A549 (cell line): ENCODE results near the gene DNAAF5. TPM values are rescaled to one million over a fixed set of nuclear protein-coding genes. Genes with fewer than 3 reads are reported as not detected.

ENCODE experiments used
- ATAC-seq, 2 experiments: fragments of 200-7000 bp in 1 of 2; fragments of >200 bp in 1 of 2; cut with Nextera tagmentation in 1 of 2; cut with Tn5 transposase in 1 of 2; 3 replicates each; pipeline versions ENCODE4 v1.8.0 to v1.9.1; 2018 to 2020; ENCODE audit warnings: mild to moderate bottlenecking in 1 of 2, moderate library complexity in 1 of 2
- CTCF ChIA-PET: fragments of 300-600 bp; sonication (Branson Sonifier 250); formaldehyde crosslinking; extraction: SDS; loops from one replicate; lab custom pipeline; 2021; ENCODE audit warnings: antibody characterized with exemption, inconsistent platforms; lab: Yijun Ruan, JAX
- POLR2A ChIA-PET: fragments of 350-600 bp; formaldehyde crosslinking; extraction: SDS; loops from one replicate; lab custom pipeline; 2021; ENCODE audit warnings: antibody characterized with exemption, inconsistent platforms; lab: Yijun Ruan, JAX
- DNase-seq, 2 experiments: peaks; one replicate each; pipeline versions ENCODE4 v3.0.0 to v3.0.0-alpha.2; 2011 to 2016; ENCODE audit warnings: low read depth in 1 of 2, low spot score in 1 of 2
- FAIRE-seq: peaks from 2 replicates; lab custom pipeline; 2011; peaks lifted over from hg19 to GRCh38; lab: Jason Lieb, UNC
- H3K27ac ChIP-seq, 2 experiments: fragments of >200 bp; sonication (Bioruptor Twin); formaldehyde crosslinking; 3 replicates each; pipeline ENCODE4 v1.5.1; 2016 to 2017
- H3K4me1 ChIP-seq: fragments of >200 bp; sonication (Bioruptor Twin); formaldehyde crosslinking; 3 replicates; pipeline ENCODE4 v1.6.1; 2016
- H3K4me2 ChIP-seq: fragments of >200 bp; sonication (Bioruptor Twin); formaldehyde crosslinking; 3 replicates; pipeline ENCODE4 v1.6.1; 2016
- H3K4me3 ChIP-seq: fragments of >200 bp; sonication (Bioruptor Twin); formaldehyde crosslinking; 3 replicates; pipeline ENCODE4 v1.5.1; 2016
- H3K9me3 ChIP-seq: fragments of >200 bp; sonication (Bioruptor Twin); formaldehyde crosslinking; 3 replicates; pipeline ENCODE4 v1.6.1; 2016
- CBX2 ChIP-seq: fragments of 200-600 bp; sonication (generic); IDR thresholded peaks from 2 replicates; pipeline ENCODE4 v1.6.1; 2016; ENCODE audit warnings: low read depth, mild to moderate bottlenecking, borderline replicate concordance
- CBX8 ChIP-seq: fragments of 200-600 bp; sonication (generic); IDR thresholded peaks from 2 replicates; pipeline ENCODE4 v1.6.1; 2016
- EP300 ChIP-seq, 2 experiments: fragments of >200 bp; sonication (Bioruptor Twin); formaldehyde crosslinking; IDR thresholded peaks; 2 replicates in 1 of 2; 3 replicates in 1 of 2; pipeline ENCODE4 v1.6.1; 2016 to 2017
- FOSL2 ChIP-seq, 2 experiments: fragments of 450-650 bp in 1 of 2; fragments of >200 bp in 1 of 2; sonication (Bioruptor Twin) in 1 of 2; formaldehyde crosslinking; IDR thresholded peaks; 2 replicates each; pipeline versions ENCODE4 v1.5.0 to v1.6.1; 2016 to 2020; ENCODE audit warnings: mild to moderate bottlenecking in 1 of 2, moderate library complexity in 1 of 2
- MAFK ChIP-seq: fragments of 450-650 bp; IDR thresholded peaks from 2 replicates; pipeline ENCODE4 v1.6.1; 2014; ENCODE audit not compliant: partially characterized antibody
- RARB ChIP-seq: fragments of 250-450 bp; sonication (Bioruptor Pico); IDR thresholded peaks from 2 replicates; pipeline ENCODE4 v1.8.0; 2021; ENCODE audit warnings: mild to moderate bottlenecking, moderate library complexity
- RFX5 ChIP-seq: fragments of 450-650 bp; IDR thresholded peaks from 2 replicates; pipeline ENCODE4 v1.7.1; 2014; ENCODE audit warnings: antibody characterized with exemption, mild to moderate bottlenecking, moderate library complexity
- RNF2 ChIP-seq: fragments of 200-600 bp; sonication (generic); IDR thresholded peaks from 2 replicates; pipeline ENCODE4 v1.6.1; 2016; ENCODE audit warnings: low read depth, mild to moderate bottlenecking, antibody characterized with exemption, moderate library complexity, borderline replicate concordance
- WGBS: methylation state at CpG from one replicate; pipeline ENCODE4 v1.1.6; 2017; ENCODE audit errors: missing lambda C conversion rate; 5-methylcytosine and 5-hydroxymethylcytosine counted together
- polyA plus RNA-seq, 4 experiments: library from polyadenylated mRNA; depleted of rRNA in 3 of 4; stranded (reverse); fragments of >200 nt; fragmentation: RNase III in 1 of 4; extraction: RNeasy Plus Mini Kit Qiagen cat#74134 plus additional on column Dnase treatment in 1 of 4; gene quantifications; 2 replicates in 3 of 4; 3 replicates in 1 of 4; pipeline ENCODE4 v1.2.3, GENCODE V29; 2011 to 2017
- TF ChIP-seq, protein P1 (sequence below): fragments of 450-650 bp; IDR thresholded peaks from 2 replicates; pipeline ENCODE4 v1.6.1; 2014; ENCODE audit warnings: antibody characterized with exemption
- TF ChIP-seq, protein P2 (sequence below): fragments of >200 bp; sonication (Bioruptor Twin); formaldehyde crosslinking; IDR thresholded peaks from 2 replicates; pipeline ENCODE4 v1.6.1; 2016
- TF ChIP-seq, protein P3 (sequence below): fragments of 200-600 bp; sonication (generic); IDR thresholded peaks from 2 replicates; pipeline ENCODE4 v1.6.1; 2016; ENCODE audit warnings: antibody characterized with exemption, mild to moderate bottlenecking, moderate library complexity
- TF ChIP-seq, protein P4 (sequence below): fragments of 250-450 bp; sonication (Bioruptor Pico); IDR thresholded peaks from 2 replicates; pipeline ENCODE4 v1.5.0; 2021; ENCODE audit warnings: mild to moderate bottlenecking, moderate library complexity, borderline replicate concordance
- TF ChIP-seq, protein P5 (sequence below): IDR thresholded peaks from 2 replicates; pipeline ENCODE4 v1.6.1; 2012
- TF ChIP-seq, protein P6 (sequence below): fragments of 250-450 bp; sonication (Bioruptor Pico); IDR thresholded peaks from 2 replicates; pipeline ENCODE4 v1.5.0; 2020; ENCODE audit warnings: low read depth, mild to moderate bottlenecking, moderate library complexity

Gene DNAAF5
- polyA plus RNA-seq, 2 of the 4 experiments (the other 2 are of a cell fraction) = 27.8 to 34.7 TPM

DNA sequence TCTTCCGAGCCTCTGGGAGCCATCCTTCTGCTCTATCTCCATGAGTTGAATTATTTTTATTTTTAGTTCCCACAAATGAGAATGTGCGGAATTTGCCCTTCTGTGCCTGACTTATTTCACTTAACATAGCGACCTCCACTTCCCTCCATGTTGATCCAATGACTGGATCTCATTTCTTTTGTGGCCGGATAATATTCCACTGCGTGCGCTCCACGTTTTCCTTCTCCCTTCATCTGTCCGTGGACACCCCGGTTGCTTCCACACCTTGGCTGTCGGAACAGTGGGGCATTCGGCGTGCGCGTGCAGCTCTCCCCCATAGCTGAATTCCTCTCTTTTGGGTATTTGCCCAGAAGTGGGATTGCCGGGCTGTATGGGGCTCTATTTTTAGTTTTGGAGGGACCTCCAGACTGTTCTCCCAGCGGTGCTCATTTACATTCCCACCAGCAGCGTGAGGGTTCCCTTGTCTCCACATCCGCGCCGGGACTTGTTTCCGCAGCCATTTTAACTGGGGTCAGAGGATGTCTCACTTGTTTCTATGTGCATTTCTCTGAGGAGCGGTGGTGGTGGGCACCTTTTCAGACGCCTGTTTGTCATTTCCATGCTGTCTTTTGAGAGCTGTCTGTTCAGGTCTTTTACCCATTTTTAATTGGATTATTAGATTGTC is 54.8 kb downstream of the DNAAF5 start:
- Histone ChIP-seq H3K4me2 (no peak overlapping the region), H3K4me1 (no peaks in the 10 kb centered on the region), H3K9me3 (no peaks in the 10 kb centered on the region), H3K4me3 (no peak overlapping the region), H3K27ac (no peak overlapping the region)
- CTCF ChIA-PET = interaction anchor here (0.6 kb wide), 1 partner anchor 14 kb away, joined by 3 read pairs; no protein-coding TSS in a partner anchor
- no peak for ATAC-seq
- 94% methylated on average over 23 of the region's 23 CpGs for WGBS
- no peak for DNase-seq
- no peak for FAIRE-seq
- POLR2A ChIA-PET = no interaction called here
- TF ChIP-seq RNF2 = no peak
- TF ChIP-seq, protein P1, sequence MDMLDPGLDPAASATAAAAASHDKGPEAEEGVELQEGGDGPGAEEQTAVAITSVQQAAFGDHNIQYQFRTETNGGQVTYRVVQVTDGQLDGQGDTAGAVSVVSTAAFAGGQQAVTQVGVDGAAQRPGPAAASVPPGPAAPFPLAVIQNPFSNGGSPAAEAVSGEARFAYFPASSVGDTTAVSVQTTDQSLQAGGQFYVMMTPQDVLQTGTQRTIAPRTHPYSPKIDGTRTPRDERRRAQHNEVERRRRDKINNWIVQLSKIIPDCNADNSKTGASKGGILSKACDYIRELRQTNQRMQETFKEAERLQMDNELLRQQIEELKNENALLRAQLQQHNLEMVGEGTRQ = no peak
- TF ChIP-seq, protein P2, sequence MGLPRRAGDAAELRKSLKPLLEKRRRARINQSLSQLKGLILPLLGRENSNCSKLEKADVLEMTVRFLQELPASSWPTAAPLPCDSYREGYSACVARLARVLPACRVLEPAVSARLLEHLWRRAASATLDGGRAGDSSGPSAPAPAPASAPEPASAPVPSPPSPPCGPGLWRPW = no peak
- TF ChIP-seq CBX2 = no peak
- TF ChIP-seq, protein P3, sequence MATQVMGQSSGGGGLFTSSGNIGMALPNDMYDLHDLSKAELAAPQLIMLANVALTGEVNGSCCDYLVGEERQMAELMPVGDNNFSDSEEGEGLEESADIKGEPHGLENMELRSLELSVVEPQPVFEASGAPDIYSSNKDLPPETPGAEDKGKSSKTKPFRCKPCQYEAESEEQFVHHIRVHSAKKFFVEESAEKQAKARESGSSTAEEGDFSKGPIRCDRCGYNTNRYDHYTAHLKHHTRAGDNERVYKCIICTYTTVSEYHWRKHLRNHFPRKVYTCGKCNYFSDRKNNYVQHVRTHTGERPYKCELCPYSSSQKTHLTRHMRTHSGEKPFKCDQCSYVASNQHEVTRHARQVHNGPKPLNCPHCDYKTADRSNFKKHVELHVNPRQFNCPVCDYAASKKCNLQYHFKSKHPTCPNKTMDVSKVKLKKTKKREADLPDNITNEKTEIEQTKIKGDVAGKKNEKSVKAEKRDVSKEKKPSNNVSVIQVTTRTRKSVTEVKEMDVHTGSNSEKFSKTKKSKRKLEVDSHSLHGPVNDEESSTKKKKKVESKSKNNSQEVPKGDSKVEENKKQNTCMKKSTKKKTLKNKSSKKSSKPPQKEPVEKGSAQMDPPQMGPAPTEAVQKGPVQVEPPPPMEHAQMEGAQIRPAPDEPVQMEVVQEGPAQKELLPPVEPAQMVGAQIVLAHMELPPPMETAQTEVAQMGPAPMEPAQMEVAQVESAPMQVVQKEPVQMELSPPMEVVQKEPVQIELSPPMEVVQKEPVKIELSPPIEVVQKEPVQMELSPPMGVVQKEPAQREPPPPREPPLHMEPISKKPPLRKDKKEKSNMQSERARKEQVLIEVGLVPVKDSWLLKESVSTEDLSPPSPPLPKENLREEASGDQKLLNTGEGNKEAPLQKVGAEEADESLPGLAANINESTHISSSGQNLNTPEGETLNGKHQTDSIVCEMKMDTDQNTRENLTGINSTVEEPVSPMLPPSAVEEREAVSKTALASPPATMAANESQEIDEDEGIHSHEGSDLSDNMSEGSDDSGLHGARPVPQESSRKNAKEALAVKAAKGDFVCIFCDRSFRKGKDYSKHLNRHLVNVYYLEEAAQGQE = no peak
- TF ChIP-seq MAFK = no peak
- TF ChIP-seq CBX8 = no peak
- TF ChIP-seq RFX5 = no peak

DNA sequence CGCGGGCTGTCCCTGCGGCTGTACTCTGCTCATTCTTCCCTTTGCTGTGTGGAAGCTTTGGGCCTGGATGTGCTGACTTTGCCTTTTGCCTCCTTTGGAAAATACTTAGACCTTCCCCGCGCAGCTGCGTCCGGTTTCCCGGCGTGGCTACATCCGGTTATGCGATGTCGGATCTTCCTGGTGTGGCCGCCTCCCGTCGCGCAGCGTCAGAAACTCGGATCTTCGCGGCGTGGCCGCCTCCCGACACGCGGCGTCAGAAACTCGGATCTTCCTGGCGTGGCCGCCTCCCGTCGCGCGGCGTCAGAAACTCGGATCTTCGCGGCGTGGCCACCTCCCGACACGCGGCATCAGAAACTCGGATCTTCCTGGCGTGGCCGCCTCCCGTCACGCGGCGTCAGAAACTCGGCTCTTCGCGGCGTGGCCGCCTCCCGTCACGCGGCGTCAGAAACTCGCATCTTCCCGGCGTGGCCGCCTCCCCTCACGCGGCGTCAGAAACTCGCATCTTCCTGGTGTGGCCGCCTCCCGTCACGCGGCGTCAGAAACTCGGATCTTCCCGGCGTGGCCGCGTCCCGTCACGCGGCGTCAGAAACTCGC is 55.5 kb downstream of the DNAAF5 start:
- Histone ChIP-seq H3K4me1 (no peaks in the 10 kb centered on the region), H3K27ac (no peak overlapping the region), H3K9me3 (no peaks in the 10 kb centered on the region), H3K4me2 (no peak overlapping the region), H3K4me3 (no peak overlapping the region)
- DNase-seq (no peak), ATAC-seq (no peak), FAIRE-seq (no peak)
- CTCF ChIA-PET = interaction anchor here (0.6 kb wide), 1 partner anchor 15 kb away, joined by 3 read pairs; no protein-coding TSS in a partner anchor
- TF ChIP-seq, protein P4, sequence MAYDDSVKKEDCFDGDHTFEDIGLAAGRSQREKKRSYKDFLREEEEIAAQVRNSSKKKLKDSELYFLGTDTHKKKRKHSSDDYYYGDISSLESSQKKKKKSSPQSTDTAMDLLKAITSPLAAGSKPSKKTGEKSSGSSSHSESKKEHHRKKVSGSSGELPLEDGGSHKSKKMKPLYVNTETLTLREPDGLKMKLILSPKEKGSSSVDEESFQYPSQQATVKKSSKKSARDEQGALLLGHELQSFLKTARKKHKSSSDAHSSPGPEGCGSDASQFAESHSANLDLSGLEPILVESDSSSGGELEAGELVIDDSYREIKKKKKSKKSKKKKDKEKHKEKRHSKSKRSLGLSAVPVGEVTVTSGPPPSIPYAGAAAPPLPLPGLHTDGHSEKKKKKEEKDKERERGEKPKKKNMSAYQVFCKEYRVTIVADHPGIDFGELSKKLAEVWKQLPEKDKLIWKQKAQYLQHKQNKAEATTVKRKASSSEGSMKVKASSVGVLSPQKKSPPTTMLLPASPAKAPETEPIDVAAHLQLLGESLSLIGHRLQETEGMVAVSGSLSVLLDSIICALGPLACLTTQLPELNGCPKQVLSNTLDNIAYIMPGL = no peak
- TF ChIP-seq, protein P5, sequence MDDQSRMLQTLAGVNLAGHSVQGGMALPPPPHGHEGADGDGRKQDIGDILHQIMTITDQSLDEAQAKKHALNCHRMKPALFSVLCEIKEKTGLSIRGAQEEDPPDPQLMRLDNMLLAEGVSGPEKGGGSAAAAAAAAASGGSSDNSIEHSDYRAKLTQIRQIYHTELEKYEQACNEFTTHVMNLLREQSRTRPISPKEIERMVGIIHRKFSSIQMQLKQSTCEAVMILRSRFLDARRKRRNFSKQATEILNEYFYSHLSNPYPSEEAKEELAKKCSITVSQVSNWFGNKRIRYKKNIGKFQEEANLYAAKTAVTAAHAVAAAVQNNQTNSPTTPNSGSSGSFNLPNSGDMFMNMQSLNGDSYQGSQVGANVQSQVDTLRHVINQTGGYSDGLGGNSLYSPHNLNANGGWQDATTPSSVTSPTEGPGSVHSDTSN = no peak
- peak; percentile 10 for TF ChIP-seq MAFK
- POLR2A ChIA-PET = no interaction called here
- WGBS = 95% methylated on average over 80 of the region's 80 CpGs

DNA sequence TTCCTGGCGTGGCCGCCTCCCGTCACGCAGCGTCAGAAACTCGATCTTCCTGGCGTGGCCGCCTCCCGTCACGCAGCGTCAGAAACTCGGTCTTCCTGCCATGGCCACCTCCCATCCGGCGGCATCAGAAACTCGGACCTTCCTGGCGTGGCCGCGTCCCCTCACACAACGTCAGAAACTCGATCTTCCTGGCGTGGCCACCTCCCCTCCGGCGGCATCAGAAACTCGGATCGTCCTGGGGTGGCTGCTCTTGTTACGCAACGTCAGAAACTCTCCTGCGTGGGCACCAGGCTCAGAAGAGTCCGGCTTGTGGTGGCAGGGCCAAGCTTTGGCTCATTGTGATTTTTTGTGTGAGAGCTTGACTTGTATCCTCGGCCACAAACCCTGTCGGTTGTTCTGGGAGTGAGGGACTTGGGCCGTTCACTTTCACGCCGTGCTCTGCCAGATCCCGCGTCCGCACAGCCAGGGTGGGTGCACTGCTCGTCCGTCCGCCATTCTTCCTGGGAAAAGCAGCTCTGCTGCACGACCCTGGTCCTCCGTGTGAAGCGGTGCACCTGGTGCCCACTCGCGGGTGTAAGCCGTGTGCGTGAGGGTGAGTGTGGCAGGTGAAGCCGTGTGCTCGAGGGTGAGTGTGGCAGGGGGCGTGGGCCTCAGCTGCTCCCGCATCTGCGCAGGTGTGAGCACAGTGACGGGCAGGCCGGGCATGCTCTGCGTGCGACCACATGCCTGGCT is 56.4 kb downstream of the DNAAF5 start:
- DNase-seq (no peak), FAIRE-seq (no peak), ATAC-seq (no peak)
- Histone ChIP-seq H3K9me3 (no peaks in the 10 kb centered on the region), H3K4me1 (no peaks in the 10 kb centered on the region), H3K4me3 (no peak overlapping the region), H3K27ac (no peak overlapping the region), H3K4me2 (no peak overlapping the region)
- TF ChIP-seq FOSL2 (IDR thresholded peaks at IDR 0.05) = no peak
- no peak for TF ChIP-seq FOSL2 (CRISPR knock-in tag; IDR thresholded peaks at IDR 0.05)
- TF ChIP-seq, protein P6, sequence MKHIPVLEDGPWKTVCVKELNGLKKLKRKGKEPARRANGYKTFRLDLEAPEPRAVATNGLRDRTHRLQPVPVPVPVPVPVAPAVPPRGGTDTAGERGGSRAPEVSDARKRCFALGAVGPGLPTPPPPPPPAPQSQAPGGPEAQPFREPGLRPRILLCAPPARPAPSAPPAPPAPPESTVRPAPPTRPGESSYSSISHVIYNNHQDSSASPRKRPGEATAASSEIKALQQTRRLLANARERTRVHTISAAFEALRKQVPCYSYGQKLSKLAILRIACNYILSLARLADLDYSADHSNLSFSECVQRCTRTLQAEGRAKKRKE (CRISPR knock-in tag) = no peak
- no peak for TF ChIP-seq RNF2
- TF ChIP-seq RARB (CRISPR knock-in tag) = no peak
- no peak for TF ChIP-seq EP300 (IDR thresholded peaks at IDR 0.05)
- WGBS = 95% methylated on average over 56 of the region's 56 CpGs
- CTCF ChIA-PET = interaction anchor here (1.1 to 10.7 kb wide), 4 partner anchors 54 to 462 kb away, joined by 4 to 117 read pairs (median 5); no protein-coding TSS in a partner anchor
- POLR2A ChIA-PET = no interaction called here
